Heart left ventricle (tissue), 16 donors: ENCODE measurements around the gene CHML. TPM values are rescaled to one million over a fixed set of nuclear protein-coding genes. Genes with fewer than 3 reads are reported as not detected.
"Not testable (repeated sequence)": the region's sequence is repeated elsewhere in the genome, so short reads cannot be mapped to it uniquely, and the experiment has no call there.

Experiments used
- ATAC-seq, 4 donors: fragments of 200-7000 bp; cut with Tn5 transposase; one replicate each; pipeline ENCODE4 v1.9.1; 2020 to 2022; ENCODE audit warnings: moderate library complexity in 4 of 4, mild to moderate bottlenecking in 3 of 4, moderate number of reproducible peaks in 1 of 4
- DNase-seq, 5 donors: peaks; one replicate each; pipeline ENCODE4 v3.0.0-alpha.2; 2020
- H3K27ac ChIP-seq, 12 donors: fragments of 200-600 bp; sonication (generic) in 4 of 12; one replicate each; pipeline versions ENCODE4 v1.5.0 to v1.8.0; 2016 to 2022; ENCODE audit warnings: mild to moderate bottlenecking in 2 of 12
- H3K27me3 ChIP-seq, 9 donors: fragments of 200-600 bp; sonication (generic) in 2 of 9; one replicate each; pipeline versions ENCODE4 v1.5.1 to v1.8.0; 2016 to 2022; ENCODE audit warnings: mild to moderate bottlenecking in 3 of 9
- H3K36me3 ChIP-seq, 9 donors: fragments of 200-600 bp; sonication (generic) in 2 of 9; one replicate each; pipeline versions ENCODE4 v1.5.0 to v1.8.0; 2018 to 2022; ENCODE audit warnings: mild to moderate bottlenecking in 2 of 9
- H3K4me1 ChIP-seq, 12 donors: fragments of 200-600 bp; sonication (generic) in 4 of 12; one replicate each; pipeline versions ENCODE4 v1.5.0 to v1.8.0; 2016 to 2022; ENCODE audit warnings: mild to moderate bottlenecking in 3 of 12
- H3K4me3 ChIP-seq, 12 donors: fragments of 200-600 bp; sonication (generic) in 4 of 12; one replicate each; pipeline versions ENCODE4 v1.5.0 to v1.8.0; 2017 to 2022; ENCODE audit warnings: mild to moderate bottlenecking in 9 of 12, moderate library complexity in 4 of 12
- H3K9me3 ChIP-seq, 12 donors: fragments of 200-600 bp; sonication (generic) in 4 of 12; one replicate each; pipeline versions ENCODE4 v1.5.0 to v1.8.0; 2016 to 2022; ENCODE audit warnings: mild to moderate bottlenecking in 1 of 12
- POLR2A ChIP-seq, 2 donors: fragments of 450-650 bp; IDR thresholded peaks; one replicate each; pipeline ENCODE4 v1.6.1; 2017; ENCODE audit warnings: antibody characterized with exemption in 2 of 2, mild to moderate bottlenecking in 2 of 2, moderate library complexity in 2 of 2
- WGBS, 4 donors: extraction: QIAGEN DNeasy Blood & Tissue Kit in 2 of 4; methylation state at CpG; one replicate each; pipeline versions ENCODE4 v1.1.5 to v1.1.7; 2013 to 2018; 5-methylcytosine and 5-hydroxymethylcytosine counted together
- intact Hi-C, 10 donors: fragments of 100-400 bp; cut with DNase I; formaldehyde crosslinking; loops; one replicate each; pipeline versions ENCODE4 v1.11.1 to v1.14.2; 2022
- polyA plus RNA-seq, 2 donors: library from polyadenylated mRNA; stranded (reverse); fragments of 200-250 nt; gene quantifications; one replicate each; pipeline ENCODE4 v1.2.3, GENCODE V29; 2013
- total RNA-seq, 9 donors: library from RNA; depleted of rRNA in 2 of 9; stranded (reverse); fragments of >200 nt in 2 of 9; fragmentation: NEBNext Ultra II Directional in 3 of 9; extraction: Animal tissue kit (Norgen Biotek cat#: 25700) in 3 of 9; gene quantifications; one replicate each; pipeline versions ENCODE4 v1.1.0 to v1.2.4, GENCODE V29; 2016 to 2023
- TF ChIP-seq, protein P1 (sequence below), 12 donors: fragments of 200-600 bp; sonication (generic) in 4 of 12; IDR thresholded peaks; one replicate each; pipeline versions ENCODE4 v1.5.0 to v1.8.0; 2018 to 2022; ENCODE audit warnings: antibody characterized with exemption in 12 of 12, mild to moderate bottlenecking in 5 of 12
- donor health status: ischemic (EF 13 %, LVEDD 7.1; RV severe dilation, severe dysfunction).
- donor health status: healthy with polysubstance abuse.
- donor health status: DM: no; HTN: yes; CAD: no.
- donor health status: DM: no; HTN: no; CAD: no.
- donor health status: ischemic (EF 25% LVEDD 6.9; RV normal size, moderate dysfunction).
- donor health status: ischemic (EF 25% LVEDD 5.7; RV mildly dilated, moderate dysfunction).
- donor health status: healthy.
- donor health status: DM: yes; HTN: yes; CAD: no.
- donor health status: ischemic (EF 35%, LVEDD 5.7; RV mildly dilated, moderate dysfunction).
- donor health status: nonischemic (EF 11% LVEDD 7.7; RV severe dilation, severe dysfunction).
- donor health status: DM: yes; HTN: yes; CAD: no.
- donor health status: PGD.
- donor health status: ischemic (EF 29% LVEDD 5.4; RV normal size, mild dysfunction).
- donor health status: nonischemic (EF 23%, LVEDD 6.1; RV moderate dilation, normal function).

CHML gene
- total and polyA plus RNA-seq, 11 donors: 1.1 to 9.8 (median 6.6) TPM

DNA sequence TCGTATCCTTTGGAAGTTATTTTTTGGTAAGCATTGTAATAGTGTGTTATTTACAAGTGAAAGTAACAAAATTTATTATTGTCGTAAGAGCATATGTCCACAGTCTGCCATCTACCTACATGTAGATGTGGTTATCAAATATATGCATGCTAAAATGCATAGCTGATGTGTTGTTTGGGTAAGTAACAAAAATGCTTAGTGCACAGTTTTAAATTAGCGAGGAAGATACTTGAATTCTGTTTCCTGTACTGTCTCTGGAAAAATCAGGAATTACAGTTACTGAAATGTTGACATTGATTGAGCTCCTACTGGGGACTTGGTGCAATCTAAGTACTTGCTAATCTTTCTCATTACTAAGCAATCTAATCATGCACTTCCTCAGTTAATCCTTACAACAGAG lies 26.2 kb upstream of the CHML start:
- no peaks in the 10 kb centered on the region for H3K4me1 ChIP-seq
- WGBS, 4 donors: 80 to 92% (median 86%) methylated on average over 3 of the region's 3 CpGs
- H3K4me3 ChIP-seq: no peak overlapping the region
- no peak for DNase-seq
- no peaks in the 10 kb centered on the region for H3K9me3 ChIP-seq
- no peak for TF ChIP-seq POLR2A (IDR thresholded peaks at IDR 0.05)
- TF ChIP-seq, protein P1, sequence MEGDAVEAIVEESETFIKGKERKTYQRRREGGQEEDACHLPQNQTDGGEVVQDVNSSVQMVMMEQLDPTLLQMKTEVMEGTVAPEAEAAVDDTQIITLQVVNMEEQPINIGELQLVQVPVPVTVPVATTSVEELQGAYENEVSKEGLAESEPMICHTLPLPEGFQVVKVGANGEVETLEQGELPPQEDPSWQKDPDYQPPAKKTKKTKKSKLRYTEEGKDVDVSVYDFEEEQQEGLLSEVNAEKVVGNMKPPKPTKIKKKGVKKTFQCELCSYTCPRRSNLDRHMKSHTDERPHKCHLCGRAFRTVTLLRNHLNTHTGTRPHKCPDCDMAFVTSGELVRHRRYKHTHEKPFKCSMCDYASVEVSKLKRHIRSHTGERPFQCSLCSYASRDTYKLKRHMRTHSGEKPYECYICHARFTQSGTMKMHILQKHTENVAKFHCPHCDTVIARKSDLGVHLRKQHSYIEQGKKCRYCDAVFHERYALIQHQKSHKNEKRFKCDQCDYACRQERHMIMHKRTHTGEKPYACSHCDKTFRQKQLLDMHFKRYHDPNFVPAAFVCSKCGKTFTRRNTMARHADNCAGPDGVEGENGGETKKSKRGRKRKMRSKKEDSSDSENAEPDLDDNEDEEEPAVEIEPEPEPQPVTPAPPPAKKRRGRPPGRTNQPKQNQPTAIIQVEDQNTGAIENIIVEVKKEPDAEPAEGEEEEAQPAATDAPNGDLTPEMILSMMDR (IDR thresholded peaks at IDR 0.05): no peak
- no peaks in the 10 kb centered on the region for H3K36me3 ChIP-seq
- peaks cover 0 to under 1% (median 0%) of the 10 kb centered on the region in 9 donors for H3K27me3 ChIP-seq
- intact Hi-C loops: no loop called here
- H3K27ac ChIP-seq: no peak overlapping the region
- no peak for ATAC-seq

DNA sequence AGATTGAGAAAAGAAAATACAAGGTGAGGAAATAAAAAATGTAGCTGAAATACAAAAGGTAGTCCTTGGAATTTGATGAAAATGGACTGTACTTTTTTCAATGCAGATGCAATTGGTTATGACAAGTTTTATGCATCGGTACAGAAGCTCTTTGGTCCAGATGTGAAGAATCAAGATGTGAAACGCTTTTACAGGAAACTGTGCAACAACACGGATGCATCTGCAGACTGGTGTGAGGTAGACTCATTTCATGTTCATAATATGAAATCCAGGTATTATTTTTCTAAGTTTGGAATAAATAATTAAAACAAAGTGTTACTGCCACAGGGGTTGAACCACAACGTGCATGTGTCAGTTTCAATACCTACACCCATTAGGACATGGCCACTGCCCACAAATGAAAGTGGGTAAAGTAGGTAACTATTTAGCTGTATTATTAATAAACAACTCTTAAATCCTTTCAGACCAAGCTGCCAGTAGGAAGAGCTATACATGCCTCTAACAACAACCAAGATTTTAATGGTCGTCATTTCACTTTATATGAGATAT lies 20.3 kb upstream of the CHML start:
- Histone ChIP-seq H3K27me3 (no peaks in the 10 kb centered on the region), H3K4me1 (no peaks in the 10 kb centered on the region), H3K9me3 (no peaks in the 10 kb centered on the region), H3K4me3 (no peak overlapping the region), H3K27ac (no peak overlapping the region), H3K36me3 (no peaks in the 10 kb centered on the region)
- TF ChIP-seq POLR2A (IDR thresholded peaks at IDR 0.05): no peak
- TF ChIP-seq, protein P1 (IDR thresholded peaks at IDR 0.05): no peak
- DNase-seq (no peak), ATAC-seq (no peak)
- intact Hi-C loops: no loop called here
- 82 to 86% (median 83%) methylated on average over 5 of the region's 5 CpGs for WGBS, 4 donors

DNA sequence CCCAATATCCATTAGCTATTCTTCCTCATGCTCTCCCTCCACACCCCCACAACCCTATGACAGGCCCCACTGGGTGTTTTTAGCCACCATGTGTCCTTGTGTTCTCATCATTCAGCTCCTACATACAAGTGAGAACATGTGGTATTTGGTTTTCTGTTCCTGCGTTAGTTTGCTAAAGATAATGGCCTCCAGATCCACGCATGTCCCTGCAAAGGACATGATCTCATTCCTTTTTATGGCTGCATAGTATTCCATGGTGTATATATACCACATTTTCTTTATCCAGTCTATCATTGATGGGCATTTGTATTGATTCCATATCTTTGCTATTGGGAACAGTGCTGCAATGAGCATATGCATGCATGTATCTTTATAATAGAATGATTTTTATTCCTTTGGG lies 18.8 kb upstream of the CHML start:
- H3K27ac ChIP-seq, ATAC-seq, H3K9me3 ChIP-seq, H3K36me3 ChIP-seq, intact Hi-C loops, H3K4me1 ChIP-seq, DNase-seq, H3K4me3 ChIP-seq, H3K27me3 ChIP-seq: not testable (repeated sequence)
- WGBS, 4 donors: 82 to 92% (median 88%) methylated on average over 2 of the region's 2 CpGs

DNA sequence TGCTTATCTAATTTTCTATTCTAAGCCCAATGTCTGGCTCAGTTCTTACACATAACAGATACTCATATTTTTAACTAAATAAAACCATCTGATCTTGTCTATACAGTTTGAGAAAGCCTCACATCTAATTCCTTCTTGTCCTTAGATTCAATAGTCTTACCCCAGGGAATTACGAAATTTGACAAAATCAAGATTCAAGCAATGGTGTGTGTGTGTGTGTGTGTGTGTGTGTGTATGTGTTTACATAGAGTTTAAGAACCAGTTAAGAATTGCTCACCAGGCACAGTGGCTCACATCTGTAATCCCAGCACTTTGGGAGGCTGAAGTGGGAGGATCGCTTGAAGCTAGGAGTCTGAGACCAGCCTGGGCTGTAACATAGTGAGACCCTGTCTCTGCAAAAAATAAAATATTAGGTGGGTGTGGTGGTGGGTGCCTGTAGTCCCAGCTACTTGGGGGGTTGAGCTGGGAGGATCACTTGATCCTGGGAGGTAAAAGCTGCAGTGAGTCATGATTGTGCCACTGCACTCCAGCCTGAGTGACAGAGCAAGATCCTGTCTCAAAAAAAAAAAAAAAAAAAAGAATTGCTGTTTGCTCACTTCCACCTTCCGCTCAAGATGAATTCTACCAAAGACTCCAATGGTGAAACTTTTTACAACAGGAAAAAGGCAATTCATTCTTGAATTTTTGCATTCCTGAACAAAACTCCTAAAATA lies 18.1 kb upstream of the CHML start:
- Histone ChIP-seq H3K9me3 (no peaks in the 10 kb centered on the region), H3K36me3 (no peaks in the 10 kb centered on the region), H3K4me3 (no peak overlapping the region), H3K27ac (no peak overlapping the region), H3K27me3 (no peaks in the 10 kb centered on the region), H3K4me1 (no peaks in the 10 kb centered on the region)
- TF ChIP-seq, protein P1 (IDR thresholded peaks at IDR 0.05): no peak
- no peak for TF ChIP-seq POLR2A (IDR thresholded peaks at IDR 0.05)
- intact Hi-C loops: no loop called here
- WGBS, 4 donors: 81 to 89% (median 85%) methylated on average over 3 of the region's 3 CpGs
- ATAC-seq: no peak
- no peak for DNase-seq
